ENCODE results near the gene TSC2.

Gene TSC2

GRCh38 chr16:2070576-2071453, 23.0 kb downstream of the TSC2 start:
- DNase-seq (ENCODE audit: low read depth): no peak

- DNase-seq (ENCODE audit: low read depth): no peak
Measured at GRCh38 chr16:2071454-2072202, 23.8 kb downstream of the TSC2 start.

GRCh38 chr16:2072926-2073325, 25.1 kb downstream of the TSC2 start:
- DNase-seq (ENCODE audit: low read depth): no peak

GRCh38 chr16:2074071-2074470, 26.3 kb downstream of the TSC2 start:
- DNase-seq (ENCODE audit: low read depth): no peak

- DNase-seq (ENCODE audit: low read depth): no peak
Measured at GRCh38 chr16:2075631-2076030, 27.8 kb downstream of the TSC2 start.

GRCh38 chr16:2076072-2076865, 28.5 kb downstream of the TSC2 start:
- no peak for DNase-seq (ENCODE audit: low read depth)

GRCh38 chr16:2077016-2077415, 29.2 kb downstream of the TSC2 start:
- DNase-seq (ENCODE audit: low read depth): no peak

- no peak for DNase-seq (ENCODE audit: low read depth)
Measured at GRCh38 chr16:2077696-2078095, 29.9 kb downstream of the TSC2 start.

GRCh38 chr16:2078096-2078495, 30.3 kb downstream of the TSC2 start:
- DNase-seq (ENCODE audit: low read depth): no peak

GRCh38 chr16:2078691-2079090, 30.9 kb downstream of the TSC2 start:
- no peak for DNase-seq (ENCODE audit: low read depth)

- no peak for DNase-seq (ENCODE audit: low read depth)
Measured at GRCh38 chr16:2079311-2079800, 31.6 kb downstream of the TSC2 start.

GRCh38 chr16:2079991-2080390, 32.2 kb downstream of the TSC2 start:
- DNase-seq (ENCODE audit: low read depth): no peak

- no peak for DNase-seq (ENCODE audit: low read depth)
Measured at GRCh38 chr16:2081201-2082084, 33.7 kb downstream of the TSC2 start.

GRCh38 chr16:2082171-2082982, 34.6 kb downstream of the TSC2 start:
- no peak for DNase-seq (ENCODE audit: low read depth)

- no peak for DNase-seq (ENCODE audit: low read depth)
Measured at GRCh38 chr16:2082983-2083364, 35.2 kb downstream of the TSC2 start.

GRCh38 chr16:2083409-2083808, 35.6 kb downstream of the TSC2 start:
- DNase-seq (ENCODE audit: low read depth): no peak

- DNase-seq (ENCODE audit: low read depth): no peak
Measured at GRCh38 chr16:2083876-2084780, 36.3 kb downstream of the TSC2 start.

- DNase-seq (ENCODE audit: low read depth): no peak
Measured at GRCh38 chr16:2084895-2085625, 37.3 kb downstream of the TSC2 start.

- no peak for DNase-seq (ENCODE audit: low read depth)
Measured at GRCh38 chr16:2085669-2086068, 37.9 kb downstream of the TSC2 start.
